Prostate gland (tissue), 2 donors: Measurements from ENCODE around the gene CHRNB4.

Experiments
- CTCF ChIP-seq, 4 experiments: fragments of 200-600 bp in 2 of 4; fragments of 450-650 bp in 2 of 4; sonication (generic) in 2 of 4; IDR thresholded peaks; 1 replicate in 3 of 4; 2 replicates in 1 of 4; pipeline ENCODE4 v1.5.1; 2016 to 2019; ENCODE audit warnings: antibody characterized with exemption in 4 of 4, mild to moderate bottlenecking in 2 of 4, moderate library complexity in 2 of 4
- POLR2A ChIP-seq: fragments of 450-650 bp; IDR thresholded peaks from one replicate; pipeline ENCODE4 v1.6.1; 2016; ENCODE audit warnings: antibody characterized with exemption, mild to moderate bottlenecking
- POLR2AphosphoS5 ChIP-seq: sonication (generic); formaldehyde crosslinking; IDR thresholded peaks from one replicate; pipeline ENCODE4 v1.6.1; 2017; ENCODE audit warnings: antibody characterized with exemption

GRCh38 chr15:78682004-78682651, 41.1 kb upstream of the CHRNB4 start:
- TF ChIP-seq CTCF (IDR thresholded peaks at IDR 0.05) (no peak), POLR2AphosphoS5 (no peak), POLR2A (no peak)
